LNCAP (cell line): ENCODE measurements around the gene HTRA1.

Experiments
- TF ChIP-seq, protein P1 (sequence below): fragments of 450-650 bp; IDR thresholded peaks from 2 replicates; pipeline ENCODE4 v1.5.1; 2017; ENCODE audit warnings: mild to moderate bottlenecking

HTRA1 gene

DNA sequence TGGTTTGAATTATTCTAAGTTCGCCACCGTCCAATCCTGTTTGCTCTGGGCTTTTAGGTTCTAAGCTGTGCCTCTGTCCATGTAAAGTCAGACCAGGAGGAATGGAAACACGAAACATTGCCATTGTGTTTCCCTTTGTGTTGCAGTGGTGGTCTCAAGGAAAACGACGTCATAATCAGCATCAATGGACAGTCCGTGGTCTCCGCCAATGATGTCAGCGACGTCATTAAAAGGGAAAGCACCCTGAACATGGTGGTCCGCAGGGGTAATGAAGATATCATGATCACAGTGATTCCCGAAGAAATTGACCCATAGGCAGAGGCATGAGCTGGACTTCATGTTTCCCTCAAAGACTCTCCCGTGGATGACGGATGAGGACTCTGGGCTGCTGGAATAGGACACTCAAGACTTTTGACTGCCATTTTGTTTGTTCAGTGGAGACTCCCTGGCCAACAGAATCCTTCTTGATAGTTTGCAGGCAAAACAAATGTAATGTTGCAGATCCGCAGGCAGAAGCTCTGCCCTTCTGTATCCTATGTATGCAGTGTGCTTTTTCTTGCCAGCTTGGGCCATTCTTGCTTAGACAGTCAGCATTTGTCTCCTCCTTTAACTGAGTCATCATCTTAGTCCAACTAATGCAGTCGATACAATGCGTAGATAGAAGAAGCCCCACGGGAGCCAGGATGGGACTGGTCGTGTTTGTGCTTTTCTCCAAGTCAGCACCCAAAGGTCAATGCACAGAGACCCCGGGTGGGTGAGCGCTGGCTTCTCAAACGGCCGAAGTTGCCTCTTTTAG lies 52.9 kb downstream of the HTRA1 start:
- TF ChIP-seq, protein P1, sequence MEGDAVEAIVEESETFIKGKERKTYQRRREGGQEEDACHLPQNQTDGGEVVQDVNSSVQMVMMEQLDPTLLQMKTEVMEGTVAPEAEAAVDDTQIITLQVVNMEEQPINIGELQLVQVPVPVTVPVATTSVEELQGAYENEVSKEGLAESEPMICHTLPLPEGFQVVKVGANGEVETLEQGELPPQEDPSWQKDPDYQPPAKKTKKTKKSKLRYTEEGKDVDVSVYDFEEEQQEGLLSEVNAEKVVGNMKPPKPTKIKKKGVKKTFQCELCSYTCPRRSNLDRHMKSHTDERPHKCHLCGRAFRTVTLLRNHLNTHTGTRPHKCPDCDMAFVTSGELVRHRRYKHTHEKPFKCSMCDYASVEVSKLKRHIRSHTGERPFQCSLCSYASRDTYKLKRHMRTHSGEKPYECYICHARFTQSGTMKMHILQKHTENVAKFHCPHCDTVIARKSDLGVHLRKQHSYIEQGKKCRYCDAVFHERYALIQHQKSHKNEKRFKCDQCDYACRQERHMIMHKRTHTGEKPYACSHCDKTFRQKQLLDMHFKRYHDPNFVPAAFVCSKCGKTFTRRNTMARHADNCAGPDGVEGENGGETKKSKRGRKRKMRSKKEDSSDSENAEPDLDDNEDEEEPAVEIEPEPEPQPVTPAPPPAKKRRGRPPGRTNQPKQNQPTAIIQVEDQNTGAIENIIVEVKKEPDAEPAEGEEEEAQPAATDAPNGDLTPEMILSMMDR: no peak

DNA sequence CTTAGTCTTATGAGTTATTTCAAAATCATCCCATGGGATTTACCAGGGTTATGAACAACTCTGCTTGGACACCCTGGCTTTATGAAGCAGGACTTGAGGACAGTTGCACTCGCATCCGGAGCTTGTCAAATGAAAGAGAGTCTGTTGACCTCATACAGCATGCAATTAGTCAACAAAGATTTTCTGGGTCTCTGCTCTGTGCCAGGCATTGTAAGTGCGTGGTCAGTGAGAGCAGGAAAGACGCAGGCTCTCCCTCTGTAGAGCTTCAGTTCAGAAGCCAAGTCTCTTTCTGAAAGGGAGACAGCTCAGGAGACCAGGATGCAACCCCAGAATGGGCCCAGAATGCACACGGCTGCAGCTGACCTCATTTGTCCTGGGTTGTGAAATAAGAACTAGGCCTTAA lies 53.7 kb downstream of the HTRA1 start:
- TF ChIP-seq, protein P1: no peak

DNA sequence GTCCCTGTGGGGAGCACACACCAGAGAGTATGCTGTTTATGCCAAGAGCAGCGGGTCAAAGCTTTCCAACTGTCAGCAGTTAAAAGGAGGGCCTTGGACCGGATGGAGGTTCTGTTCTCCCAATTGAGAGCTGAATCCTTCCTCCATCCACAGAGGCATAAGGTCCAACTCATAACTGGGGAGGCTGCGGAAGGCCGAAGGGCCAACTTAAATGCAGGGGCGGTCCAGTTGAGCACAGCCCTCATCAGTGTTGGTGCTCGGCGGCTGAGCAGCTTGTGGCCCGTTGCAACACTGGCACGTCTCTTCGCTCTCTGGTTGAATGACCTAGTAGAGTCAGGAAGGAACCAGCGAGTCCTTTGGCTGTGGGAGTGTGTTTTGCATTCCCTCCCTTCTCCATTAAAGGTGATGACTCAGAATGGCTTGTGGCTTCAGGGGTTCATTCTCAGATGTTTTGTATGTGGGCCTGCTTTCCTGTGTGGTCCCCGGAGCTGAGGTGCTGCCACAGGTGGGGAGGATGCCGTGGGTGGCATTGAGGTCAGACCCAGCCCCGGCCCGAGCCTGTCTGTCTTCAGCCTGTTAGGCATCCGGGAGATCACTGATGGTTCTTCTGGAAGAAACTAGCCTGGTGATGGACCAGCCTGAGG lies 54.4 kb downstream of the HTRA1 start:
- TF ChIP-seq, protein P1: no peak

DNA sequence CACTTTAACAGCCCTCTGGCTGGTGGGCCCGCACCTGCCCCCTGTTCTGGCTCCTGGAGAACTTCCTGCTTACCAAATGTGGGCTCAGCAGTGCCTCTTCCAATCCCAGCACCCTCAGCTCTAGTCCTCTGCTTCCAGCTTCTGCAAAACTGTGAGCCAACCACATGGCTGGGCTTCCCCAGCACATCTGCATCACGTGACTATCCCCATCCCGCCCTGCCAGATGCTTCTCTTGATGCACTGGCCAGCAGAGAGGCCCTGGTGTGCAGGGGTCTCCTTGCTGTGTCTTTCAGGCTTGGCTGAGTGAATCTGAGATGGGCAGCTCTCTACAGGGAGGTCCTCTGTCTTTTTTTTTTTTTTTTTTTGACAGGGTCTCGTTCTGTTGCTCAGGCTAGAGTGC lies 55.4 kb downstream of the HTRA1 start:
- TF ChIP-seq, protein P1: no peak

DNA sequence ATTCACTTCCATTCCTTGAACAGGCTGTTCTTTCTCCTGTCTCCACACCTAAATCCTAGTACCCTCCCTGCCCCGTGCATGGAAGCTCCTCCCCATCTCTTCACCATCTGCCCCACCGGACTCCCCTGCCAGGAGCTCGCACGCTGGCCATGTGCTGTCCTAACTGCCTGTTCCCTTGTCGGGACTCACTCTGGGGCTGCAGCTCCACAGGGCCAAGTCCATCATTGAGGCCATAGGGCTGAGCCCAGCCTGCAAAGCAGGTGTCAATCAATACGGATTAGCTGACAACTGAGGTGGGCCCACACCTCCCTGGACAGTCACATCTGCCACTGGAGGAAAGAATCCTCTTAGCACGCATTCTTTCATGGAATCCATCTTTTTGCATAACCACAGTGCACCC lies 57.8 kb downstream of the HTRA1 start:
- TF ChIP-seq, protein P1: no peak

DNA sequence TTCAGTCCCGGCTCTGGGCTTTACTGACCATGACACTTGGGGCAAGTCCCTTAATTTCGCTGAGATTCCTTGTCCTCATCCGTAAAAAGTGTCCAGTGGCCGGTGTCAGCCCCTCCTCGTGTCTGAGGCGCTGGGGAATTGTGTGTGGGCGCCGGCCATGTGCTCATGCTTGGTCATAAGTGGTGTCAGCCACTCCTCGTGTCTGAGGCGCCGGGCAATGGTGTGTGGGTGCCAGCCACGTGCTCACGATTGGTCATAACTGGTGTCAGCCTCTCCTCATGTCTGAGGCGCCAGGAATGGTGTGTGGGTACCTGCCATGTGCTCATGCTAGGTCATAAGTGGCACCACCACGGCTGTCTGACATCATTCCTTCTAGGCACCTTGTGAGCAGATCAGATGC lies 58.5 kb downstream of the HTRA1 start:
- TF ChIP-seq, protein P1: no peak

DNA sequence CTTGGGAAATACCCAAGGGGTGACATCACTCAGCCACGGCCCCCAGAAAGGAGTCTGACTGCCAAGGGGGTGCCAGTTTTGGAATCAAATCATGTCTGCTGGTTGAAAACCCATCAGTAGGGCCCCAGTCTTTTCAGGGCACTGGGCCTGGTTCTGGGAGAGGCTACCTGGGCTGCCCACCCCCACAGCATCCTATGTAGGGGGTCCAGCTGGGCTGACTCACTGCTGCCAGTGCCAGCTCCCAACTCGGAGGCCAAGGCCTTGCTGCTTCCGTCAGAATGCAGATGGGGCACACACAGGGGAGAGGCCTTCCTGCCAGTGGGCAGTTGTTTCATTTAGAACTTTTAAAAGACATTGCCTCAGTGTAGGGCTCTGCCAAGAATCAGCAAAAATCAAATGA lies 59.7 kb downstream of the HTRA1 start:
- TF ChIP-seq, protein P1: no peak
